B cell (primary cell): ENCODE data around the gene VWA8. TPM values are rescaled to one million over a fixed set of nuclear protein-coding genes. Genes with fewer than 3 reads are reported as not detected.

Experiments
- ATAC-seq: fragments of 200-7000 bp; cut with Tn5 transposase; one replicate; pipeline ENCODE4 v1.10.0; 2021; ENCODE audit warnings: low read depth, mild to moderate bottlenecking, moderate number of reproducible peaks, moderate library complexity
- CTCF ChIA-PET: fragments of 350-600 bp; sonication (Branson Sonifier 250); formaldehyde crosslinking; loops from one replicate; lab custom pipeline; 2021; ENCODE audit warnings: antibody characterized with exemption, inconsistent platforms; lab: Charles Lee
- POLR2A ChIA-PET: fragments of 350-600 bp; sonication (Branson Sonifier 250); formaldehyde crosslinking; loops from one replicate; lab custom pipeline; 2021; ENCODE audit warnings: antibody characterized with exemption; lab: Charles Lee
- DNase-seq: peaks from one replicate; pipeline ENCODE4 v3.0.0; 2013
- H2AFZ ChIP-seq: 2 replicates; pipeline ENCODE4 v1.6.1; 2012; ENCODE audit warnings: mild to moderate bottlenecking, low read depth, low read length; ENCODE audit not compliant: insufficient read depth, poor library complexity, severe bottlenecking
- H3K27ac ChIP-seq, 2 donors: 1 replicate in 1 of 2; 2 replicates in 1 of 2; pipeline ENCODE4 v1.5.1; 2012 to 2013; ENCODE audit warnings: low read length in 2 of 2, mild to moderate bottlenecking in 2 of 2, moderate library complexity in 1 of 2
- H3K27me3 ChIP-seq, 4 experiments: fragments of 200-600 bp in 1 of 4; sonication (generic) in 1 of 4; replicated peaks in 1 of 4; 1 replicate in 2 of 4; 2 replicates in 2 of 4; pipeline versions ENCODE4 v1.6.1 to v1.7.0; 2013 to 2016; ENCODE audit warnings: low read length in 3 of 4, mild to moderate bottlenecking in 2 of 4, mixed read lengths in 1 of 4, moderate library complexity in 1 of 4; ENCODE audit not compliant: insufficient read depth in 4 of 4, control insufficient read depth in 3 of 4; ENCODE audit errors: control extremely low read depth in 1 of 4
- H3K36me3 ChIP-seq, 2 experiments: replicated peaks in 1 of 2; 1 replicate in 1 of 2; 2 replicates in 1 of 2; pipeline versions ENCODE4 v1.6.1 to v1.7.1; 2013; ENCODE audit warnings: low read length in 1 of 2; ENCODE audit not compliant: insufficient read depth in 2 of 2, control insufficient read depth in 1 of 2; ENCODE audit errors: control extremely low read depth in 1 of 2, extremely low read depth in 1 of 2
- H3K4me1 ChIP-seq, 2 donors: fragments of 200-600 bp in 1 of 2; sonication (generic) in 1 of 2; 1 replicate in 1 of 2; 2 replicates in 1 of 2; pipeline versions ENCODE4 v1.5.1 to v1.6.1; 2013 to 2017; ENCODE audit warnings: low read length in 2 of 2; ENCODE audit not compliant: control insufficient read depth in 2 of 2, insufficient read depth in 2 of 2
- H3K4me2 ChIP-seq: replicated peaks from 2 replicates; pipeline ENCODE3; 2012; ENCODE audit warnings: mild to moderate bottlenecking, low read depth, low read length; ENCODE audit not compliant: poor library complexity, severe bottlenecking
- H3K4me3 ChIP-seq, 5 experiments: fragments of 200-600 bp in 1 of 5; sonication (generic) in 1 of 5; 1 replicate in 3 of 5; 2 replicates in 2 of 5; pipeline versions ENCODE4 v1.5.1 to v1.7.0; 2011 to 2016; ENCODE audit warnings: low read length in 4 of 5, mild to moderate bottlenecking in 4 of 5, low read depth in 2 of 5, control low read depth in 1 of 5, moderate library complexity in 1 of 5; ENCODE audit not compliant: insufficient read depth in 1 of 5; ENCODE audit errors: control extremely low read depth in 1 of 5, extremely low read depth in 1 of 5
- H3K79me2 ChIP-seq: fragments of 200-600 bp; sonication (generic); one replicate; pipeline ENCODE4 v1.6.0; 2016; ENCODE audit warnings: low read length; ENCODE audit not compliant: control insufficient read depth, insufficient read depth
- H3K9ac ChIP-seq: fragments of 200-600 bp; sonication (generic); 2 replicates; pipeline ENCODE4 v1.6.1; 2017; ENCODE audit warnings: mild to moderate bottlenecking, low read length, moderate library complexity
- H3K9me3 ChIP-seq, 3 donors: one replicate each; pipeline versions ENCODE4 v1.6.1 to v1.7.1; 2013; ENCODE audit warnings: low read length in 2 of 3; ENCODE audit not compliant: control insufficient read depth in 2 of 3, insufficient read depth in 1 of 3; ENCODE audit errors: control extremely low read depth in 1 of 3
- H4K20me1 ChIP-seq: 2 replicates; pipeline ENCODE4 v1.6.0; 2012; ENCODE audit warnings: mild to moderate bottlenecking, low read length; ENCODE audit not compliant: insufficient read depth, control insufficient read depth, poor library complexity, severe bottlenecking
- H3K27ac Mint-ChIP-seq: one replicate; pipeline ENCODE4 v1.8.0; 2021; ENCODE audit warnings: mixed read lengths
- H3K27me3 Mint-ChIP-seq: one replicate; pipeline ENCODE4 v1.8.0; 2021; ENCODE audit warnings: mixed read lengths
- H3K4me1 Mint-ChIP-seq: one replicate; pipeline ENCODE4 v1.8.0; 2021; ENCODE audit warnings: mixed read lengths
- H3K4me3 Mint-ChIP-seq: one replicate; pipeline ENCODE4 v1.8.0; 2021; ENCODE audit warnings: mixed read lengths
- H3K9me3 Mint-ChIP-seq: one replicate; pipeline ENCODE4 v1.8.0; 2022; ENCODE audit warnings: mixed read lengths; ENCODE audit not compliant: insufficient read depth
- EZH2 ChIP-seq: IDR thresholded peaks from 2 replicates; pipeline ENCODE4 v1.6.1; 2012; ENCODE audit warnings: borderline replicate concordance, low read depth, mild to moderate bottlenecking, moderate library complexity, low read length; ENCODE audit not compliant: insufficient read depth, poor library complexity, severe bottlenecking
- WGBS: methylation state at CpG from one replicate; pipeline ENCODE4 v1.1.5; 2013; ENCODE audit warnings: missing lambda C conversion rate; ENCODE audit not compliant: insufficient coverage; 5-methylcytosine and 5-hydroxymethylcytosine counted together
- intact Hi-C: fragments of 100-400 bp; cut with micrococcal nuclease; formaldehyde crosslinking; loops from one replicate; pipeline ENCODE4 v1.10.0; 2022
- polyA plus RNA-seq: library from polyadenylated mRNA; depleted of rRNA; stranded (reverse); fragments of >200 nt; gene quantifications from 2 replicates; pipeline ENCODE4 v1.2.3, GENCODE V29; 2012
- total RNA-seq, 2 donors: library from RNA; stranded (reverse); fragments of 120-200 nt in 1 of 2; gene quantifications; 1 replicate in 1 of 2; 2 replicates in 1 of 2; pipeline versions ENCODE4 v1.2.3 to v1.2.4, GENCODE V29; 2013 to 2022
- TF ChIP-seq, protein P1 (sequence below): fragments of 200-600 bp; IDR thresholded peaks from one replicate; pipeline ENCODE4 v1.8.0; 2022; ENCODE audit warnings: antibody characterized with exemption, mild to moderate bottlenecking

Gene VWA8
- total and polyA plus RNA-seq, 2 donors (not counting 1 experiment from before 2014, with no cell fraction given): 6.0 to 19.7 TPM

DNA sequence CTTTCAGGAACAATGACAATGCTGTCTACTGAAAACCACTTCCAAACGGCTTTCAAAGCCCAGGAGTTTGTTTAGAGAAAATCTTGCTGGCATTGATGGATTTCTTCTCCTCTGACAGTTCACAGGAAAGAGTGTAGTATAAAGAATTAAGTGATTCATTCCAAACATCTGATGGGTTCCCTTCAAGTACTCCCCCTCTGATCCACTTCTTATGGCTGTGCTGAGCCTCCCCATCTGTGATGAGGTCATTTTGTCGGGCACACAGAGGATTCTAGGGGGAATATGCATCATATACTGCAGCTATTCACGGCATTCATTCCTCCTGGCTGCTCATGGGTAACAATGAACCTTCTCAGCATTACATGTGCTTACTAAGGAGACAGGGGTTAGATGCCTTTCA, 395.7 kb downstream of the VWA8 start:
- H3K27ac Mint-ChIP-seq: no peak overlapping the region
- ChIA-PET POLR2A (no interaction called here), CTCF (interaction anchor here (0.7 kb wide), 1 partner anchor 366 kb away, joined by 6 read pairs; no protein-coding TSS in a partner anchor)
- H3K27me3 Mint-ChIP-seq: no peaks in the 10 kb centered on the region
- no peaks in the 10 kb centered on the region for H3K27me3 ChIP-seq
- DNase-seq (no peak), ATAC-seq (no peak)
- TF ChIP-seq, protein P1, sequence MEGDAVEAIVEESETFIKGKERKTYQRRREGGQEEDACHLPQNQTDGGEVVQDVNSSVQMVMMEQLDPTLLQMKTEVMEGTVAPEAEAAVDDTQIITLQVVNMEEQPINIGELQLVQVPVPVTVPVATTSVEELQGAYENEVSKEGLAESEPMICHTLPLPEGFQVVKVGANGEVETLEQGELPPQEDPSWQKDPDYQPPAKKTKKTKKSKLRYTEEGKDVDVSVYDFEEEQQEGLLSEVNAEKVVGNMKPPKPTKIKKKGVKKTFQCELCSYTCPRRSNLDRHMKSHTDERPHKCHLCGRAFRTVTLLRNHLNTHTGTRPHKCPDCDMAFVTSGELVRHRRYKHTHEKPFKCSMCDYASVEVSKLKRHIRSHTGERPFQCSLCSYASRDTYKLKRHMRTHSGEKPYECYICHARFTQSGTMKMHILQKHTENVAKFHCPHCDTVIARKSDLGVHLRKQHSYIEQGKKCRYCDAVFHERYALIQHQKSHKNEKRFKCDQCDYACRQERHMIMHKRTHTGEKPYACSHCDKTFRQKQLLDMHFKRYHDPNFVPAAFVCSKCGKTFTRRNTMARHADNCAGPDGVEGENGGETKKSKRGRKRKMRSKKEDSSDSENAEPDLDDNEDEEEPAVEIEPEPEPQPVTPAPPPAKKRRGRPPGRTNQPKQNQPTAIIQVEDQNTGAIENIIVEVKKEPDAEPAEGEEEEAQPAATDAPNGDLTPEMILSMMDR: no peak
- no peak for TF ChIP-seq EZH2
- no peak overlapping the region for H3K4me3 ChIP-seq
- H3K4me2 ChIP-seq: no peak overlapping the region
- no peaks in the 10 kb centered on the region for H3K4me1 Mint-ChIP-seq
- H3K4me1 ChIP-seq: no peaks in the 10 kb centered on the region
- WGBS: 100% methylated on average over 1 of the region's 3 CpGs
- no peaks in the 10 kb centered on the region for H3K9me3 Mint-ChIP-seq
- no peak overlapping the region for H3K4me3 Mint-ChIP-seq
- no peak overlapping the region for H2AFZ ChIP-seq
- intact Hi-C loops: no loop called here
- H3K79me2 ChIP-seq: no peaks in the 10 kb centered on the region
- no peaks in the 10 kb centered on the region for H3K9me3 ChIP-seq
- no peaks in the 10 kb centered on the region for H3K36me3 ChIP-seq
- no peak overlapping the region for H3K9ac ChIP-seq
- no peaks in the 10 kb centered on the region for H4K20me1 ChIP-seq
- H3K27ac ChIP-seq: no peak overlapping the region

DNA sequence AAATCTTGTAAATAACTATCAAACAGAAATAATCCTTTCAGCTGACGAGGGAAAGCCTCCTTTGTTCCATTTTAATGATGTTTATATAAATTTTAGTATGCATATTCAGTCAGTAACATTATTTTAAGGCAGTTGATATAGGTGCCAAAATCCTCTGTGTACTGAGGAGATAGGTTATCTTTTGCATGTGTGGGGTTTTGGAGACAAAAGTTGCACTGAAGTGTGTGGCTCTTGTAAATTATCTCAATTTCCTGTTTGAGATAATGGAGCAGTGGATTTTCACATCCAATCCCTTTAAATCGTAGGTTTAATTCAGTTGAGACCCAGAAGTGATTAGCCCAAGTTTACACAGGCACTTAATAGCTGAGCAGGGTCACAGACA, 396.9 kb downstream of the VWA8 start:
- Mint-ChIP-seq H3K9me3 (no peaks in the 10 kb centered on the region), H3K27ac (no peak overlapping the region), H3K4me3 (no peak overlapping the region), H3K4me1 (no peaks in the 10 kb centered on the region), H3K27me3 (no peaks in the 10 kb centered on the region)
- CTCF ChIA-PET: interaction anchor here (1.2 kb wide), 1 partner anchor 9 kb away, joined by 3 read pairs; no protein-coding TSS in a partner anchor
- DNase-seq (no peak), ATAC-seq (no peak)
- H2AFZ ChIP-seq: no peak overlapping the region
- POLR2A ChIA-PET: no interaction called here
- H3K27me3 ChIP-seq: no peaks in the 10 kb centered on the region
- no peak overlapping the region for H3K27ac ChIP-seq
- no peaks in the 10 kb centered on the region for H3K79me2 ChIP-seq
- no peaks in the 10 kb centered on the region for H3K9me3 ChIP-seq
- H3K36me3 ChIP-seq: no peaks in the 10 kb centered on the region
- no peaks in the 10 kb centered on the region for H4K20me1 ChIP-seq
- H3K4me1 ChIP-seq: no peaks in the 10 kb centered on the region
- no peak overlapping the region for H3K9ac ChIP-seq
- TF ChIP-seq, protein P1: no peak
- TF ChIP-seq EZH2: no peak
- no CpG with 5 or more reads among the region's 2 CpGs for WGBS
- no peak overlapping the region for H3K4me3 ChIP-seq
- intact Hi-C loops: no loop called here
- no peak overlapping the region for H3K4me2 ChIP-seq
